Measurements from ENCODE around the gene YBX2. TPM values are rescaled to one million over a fixed set of nuclear protein-coding genes. Genes with fewer than 3 reads are reported as not detected.
A peak's percentile ranks its signal among the peaks of the same experiment; 100 is the strongest.

The YBX2 gene
- total and polyA plus RNA-seq, 12 donors: 0.06 to 1.4 (median 0.19) TPM; not detected in 6

DNA sequence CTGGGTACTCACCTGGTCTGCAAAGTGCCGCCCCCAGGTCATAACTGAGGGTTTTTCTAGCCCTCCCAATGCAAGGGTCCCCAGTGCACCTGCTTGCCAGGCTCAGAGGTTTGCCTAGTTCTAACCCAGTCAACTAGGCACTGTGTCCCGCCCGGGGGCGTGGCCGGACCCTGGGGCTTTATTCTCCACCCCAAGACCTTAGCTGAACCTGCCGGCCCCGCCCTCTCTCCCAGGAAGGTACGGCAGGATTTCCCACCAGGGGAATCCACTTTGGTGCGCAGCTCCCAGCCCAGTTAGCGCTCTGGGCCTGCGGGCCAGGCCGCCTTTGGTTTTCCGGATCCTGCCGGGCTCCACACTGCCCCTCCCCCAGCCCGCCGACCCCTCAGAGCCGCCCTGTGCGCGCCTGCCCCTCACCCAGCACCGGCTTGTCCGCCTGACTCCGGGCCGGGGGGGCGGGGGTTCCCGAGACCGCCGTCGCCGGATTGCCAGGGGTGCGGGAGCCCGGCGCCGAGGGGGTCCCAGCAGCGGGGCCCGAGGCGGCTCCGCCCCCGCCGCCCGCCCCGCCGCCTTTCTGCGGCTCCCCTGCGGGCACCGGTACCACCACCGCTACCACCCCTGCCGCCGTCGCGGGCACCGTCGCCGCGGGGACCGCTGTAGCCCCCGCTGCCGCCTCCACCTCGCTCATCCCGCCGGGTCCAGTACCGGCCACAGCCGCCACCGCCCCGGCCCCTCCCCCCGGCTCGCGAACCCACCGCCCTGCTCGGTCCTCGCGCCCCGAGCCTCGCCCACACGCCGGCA, 424 bp downstream of the YBX2 start:
- Histone ChIP-seq H3K36me3 (replicated peaks in 1 of 2) (no peaks in the 10 kb centered on the region), H3K27ac (no peak overlapping the region), H3K4me3 (peak overlapping the region in 1 of 4 donors; percentile 28), H3K4me1 (replicated peaks in 1 of 2) (peaks cover 12 to 28% of the 10 kb centered on the region in 2 donors), H3K27me3 (peaks cover 17% of the 10 kb centered on the region), H3K9me3 (replicated peaks in 1 of 3) (no peaks in the 10 kb centered on the region)
- DNase-seq: peak in 1 of 7 donors; percentile 20
- intact Hi-C loops (cut with DNase I): loop anchor here in 1 of 2 donors (10.0 kb wide), 1 partner anchor 239 kb away; no protein-coding TSS in a partner anchor
- whole genome bisulfite sequencing, 4 donors: 7 to 88% (median 20%) methylated on average over 1 to 74 of the region's 75 CpGs
- no peak for TF ChIP-seq CTCF (IDR thresholded peaks at IDR 0.05)
- TF ChIP-seq POLR2A (IDR thresholded peaks at IDR 0.05): no peak

- WGBS, 4 donors: 69 to 81% (median 77%) methylated on average over 7 to 11 of the region's 11 CpGs
- Histone ChIP-seq H3K4me3 (no peak overlapping the region), H3K36me3 (replicated peaks in 1 of 2) (no peaks in the 10 kb centered on the region), H3K27me3 (peaks cover 17% of the 10 kb centered on the region), H3K9me3 (replicated peaks in 1 of 3) (no peaks in the 10 kb centered on the region), H3K4me1 (replicated peaks in 1 of 2) (peaks cover 12 to 28% of the 10 kb centered on the region in 2 donors), H3K27ac (no peak overlapping the region)
- TF ChIP-seq CTCF (IDR thresholded peaks at IDR 0.05): no peak
- no peak for TF ChIP-seq POLR2A (IDR thresholded peaks at IDR 0.05)
- peak in 1 of 7 donors; percentile 33 for DNase-seq
- intact Hi-C loops (cut with DNase I): loop anchor here in 1 of 2 donors (10.0 kb wide), 1 partner anchor 238 kb away; no protein-coding TSS in a partner anchor
Measured at GRCh38 chr17:7293159-7293558, 1.3 kb downstream of the YBX2 start.

- WGBS, 4 donors: 45 to 53% (median 45%) methylated on average over 6 of the region's 6 CpGs
- Histone ChIP-seq H3K4me1 (replicated peaks in 1 of 2) (peaks cover 12 to 28% of the 10 kb centered on the region in 2 donors), H3K4me3 (no peak overlapping the region), H3K27ac (no peak overlapping the region), H3K36me3 (replicated peaks in 1 of 2) (no peaks in the 10 kb centered on the region), H3K27me3 (peaks cover 17% of the 10 kb centered on the region), H3K9me3 (replicated peaks in 1 of 3) (no peaks in the 10 kb centered on the region)
- no peak for DNase-seq
- TF ChIP-seq CTCF (IDR thresholded peaks at IDR 0.05): no peak
- TF ChIP-seq POLR2A (IDR thresholded peaks at IDR 0.05): no peak
- intact Hi-C loops (cut with DNase I): loop anchor here in 1 of 2 donors (10.0 kb wide), 1 partner anchor 238 kb away; no protein-coding TSS in a partner anchor
Measured at GRCh38 chr17:7292729-7293128, 1.7 kb downstream of the YBX2 start.

- H3K4me3 ChIP-seq: no peak overlapping the region
- H3K36me3 ChIP-seq (replicated peaks in 1 of 2): no peaks in the 10 kb centered on the region
- peaks cover 17% of the 10 kb centered on the region for H3K27me3 ChIP-seq
- TF ChIP-seq POLR2A (IDR thresholded peaks at IDR 0.05) (no peak), CTCF (IDR thresholded peaks at IDR 0.05) (no peak)
- no peaks in the 10 kb centered on the region for H3K9me3 ChIP-seq (replicated peaks in 1 of 3)
- intact Hi-C loops (cut with DNase I): loop anchor here in 1 of 2 donors (10.0 kb wide), 1 partner anchor 237 kb away; no protein-coding TSS in a partner anchor
- H3K4me1 ChIP-seq (replicated peaks in 1 of 2): peaks cover 12 to 28% of the 10 kb centered on the region in 2 donors
- no peak for DNase-seq
- no peak overlapping the region for H3K27ac ChIP-seq
- WGBS, 4 donors: 72 to 83% (median 80%) methylated on average over 2 of the region's 2 CpGs; no CpG with 5 or more reads in 1 of the 4 donors
Measured at GRCh38 chr17:7292194-7292593, 2.2 kb downstream of the YBX2 start.

Measured in adrenal gland (tissue), 12 donors.